BE2C (cell line): ENCODE data around the gene AUP1.

ENCODE experiments used
- DNase-seq: peaks from one replicate; pipeline ENCODE4 v3.0.0-alpha.2; 2020
- H3K27me3 ChIP-seq: fragments of 250-450 bp; sonication (Bioruptor Pico); 2 replicates; pipeline ENCODE4 v1.5.1; 2020; ENCODE audit warnings: mild to moderate bottlenecking
- H3K36me3 ChIP-seq: fragments of 250-450 bp; sonication (Bioruptor Pico); 2 replicates; pipeline ENCODE4 v1.5.1; 2020; ENCODE audit warnings: mild to moderate bottlenecking
- H3K4me1 ChIP-seq: fragments of 250-450 bp; sonication (Bioruptor Pico); 2 replicates; pipeline ENCODE4 v1.5.1; 2020
- H3K4me3 ChIP-seq: 2 replicates; pipeline ENCODE4 v1.5.1; 2011; ENCODE audit warnings: low read depth, low read length
- H3K9me3 ChIP-seq: fragments of 250-450 bp; sonication (Bioruptor Pico); 2 replicates; pipeline ENCODE4 v1.5.1; 2020
- TF ChIP-seq, protein P1 (sequence below): IDR thresholded peaks from 2 replicates; pipeline ENCODE4 v1.5.1; 2012; ENCODE audit warnings: mild to moderate bottlenecking, low read depth, low read length

The AUP1 gene

GRCh38 chr2:74499267-74499939, 30.1 kb downstream of the AUP1 start, which contains the start of gene LBX2:
Gene LBX2 (minus strand): TSS chr2:74499603. CDS start chr2:74499537, 66 bp downstream.
- Histone ChIP-seq H3K9me3 (no peaks in the 10 kb centered on the region), H3K27me3 (no peaks in the 10 kb centered on the region), H3K36me3 (peaks cover 4% of the 10 kb centered on the region), H3K4me1 (peaks cover 5% of the 10 kb centered on the region; the same call in 1 of the 2 replicates), H3K4me3 (peak within 1 kb of the TSS; percentile 61)
- no peak for DNase-seq
- TF ChIP-seq, protein P1, sequence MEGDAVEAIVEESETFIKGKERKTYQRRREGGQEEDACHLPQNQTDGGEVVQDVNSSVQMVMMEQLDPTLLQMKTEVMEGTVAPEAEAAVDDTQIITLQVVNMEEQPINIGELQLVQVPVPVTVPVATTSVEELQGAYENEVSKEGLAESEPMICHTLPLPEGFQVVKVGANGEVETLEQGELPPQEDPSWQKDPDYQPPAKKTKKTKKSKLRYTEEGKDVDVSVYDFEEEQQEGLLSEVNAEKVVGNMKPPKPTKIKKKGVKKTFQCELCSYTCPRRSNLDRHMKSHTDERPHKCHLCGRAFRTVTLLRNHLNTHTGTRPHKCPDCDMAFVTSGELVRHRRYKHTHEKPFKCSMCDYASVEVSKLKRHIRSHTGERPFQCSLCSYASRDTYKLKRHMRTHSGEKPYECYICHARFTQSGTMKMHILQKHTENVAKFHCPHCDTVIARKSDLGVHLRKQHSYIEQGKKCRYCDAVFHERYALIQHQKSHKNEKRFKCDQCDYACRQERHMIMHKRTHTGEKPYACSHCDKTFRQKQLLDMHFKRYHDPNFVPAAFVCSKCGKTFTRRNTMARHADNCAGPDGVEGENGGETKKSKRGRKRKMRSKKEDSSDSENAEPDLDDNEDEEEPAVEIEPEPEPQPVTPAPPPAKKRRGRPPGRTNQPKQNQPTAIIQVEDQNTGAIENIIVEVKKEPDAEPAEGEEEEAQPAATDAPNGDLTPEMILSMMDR: no peak

DNA sequence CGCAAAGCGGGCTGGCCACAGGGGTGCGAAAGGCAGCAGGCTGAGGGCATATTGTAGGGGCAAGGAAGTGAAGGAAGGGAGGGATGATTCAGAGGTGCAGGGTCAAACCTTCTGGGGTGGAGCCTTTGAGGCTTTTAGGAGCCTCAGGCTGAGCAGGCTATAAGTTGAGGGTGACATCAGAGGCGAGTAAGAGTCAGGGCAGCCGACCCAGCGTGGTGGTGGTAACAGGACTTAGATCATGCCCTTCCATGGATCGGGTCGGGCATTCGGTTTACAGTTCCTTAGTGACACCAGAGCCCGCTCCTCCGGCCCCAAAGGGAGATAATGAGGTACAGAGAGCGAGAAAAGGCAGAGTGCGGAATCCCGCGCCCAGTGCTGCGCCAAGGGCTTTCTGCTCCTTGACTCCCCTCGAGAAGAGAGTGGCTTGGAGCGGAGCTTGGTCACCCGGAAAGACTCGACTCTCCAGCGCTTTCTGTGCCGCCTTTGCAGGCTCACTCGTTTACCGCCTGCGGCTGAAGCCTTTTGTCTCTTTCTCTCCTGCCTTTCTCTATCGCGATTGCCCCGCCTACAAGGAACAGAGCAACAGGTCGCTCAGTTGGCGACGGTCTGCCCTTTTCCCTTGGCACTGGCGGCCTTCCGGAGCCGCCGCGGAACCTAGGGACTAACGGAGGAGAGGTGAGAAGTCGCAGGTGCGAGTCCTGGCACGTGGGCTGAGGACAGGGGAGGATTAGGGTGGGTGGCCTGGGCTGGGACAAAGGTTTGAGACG, 30.8 kb downstream of the AUP1 start:
- H3K9me3 ChIP-seq: no peaks in the 10 kb centered on the region
- peaks cover 5% of the 10 kb centered on the region; the same call in 1 of the 2 replicates for H3K4me1 ChIP-seq
- peak overlapping the region; percentile 61 for H3K4me3 ChIP-seq
- TF ChIP-seq, protein P1: no peak
- no peaks in the 10 kb centered on the region for H3K27me3 ChIP-seq
- H3K36me3 ChIP-seq: no peaks in the 10 kb centered on the region; the same call in 1 of the 2 replicates
- peak; percentile 55 for DNase-seq

DNA sequence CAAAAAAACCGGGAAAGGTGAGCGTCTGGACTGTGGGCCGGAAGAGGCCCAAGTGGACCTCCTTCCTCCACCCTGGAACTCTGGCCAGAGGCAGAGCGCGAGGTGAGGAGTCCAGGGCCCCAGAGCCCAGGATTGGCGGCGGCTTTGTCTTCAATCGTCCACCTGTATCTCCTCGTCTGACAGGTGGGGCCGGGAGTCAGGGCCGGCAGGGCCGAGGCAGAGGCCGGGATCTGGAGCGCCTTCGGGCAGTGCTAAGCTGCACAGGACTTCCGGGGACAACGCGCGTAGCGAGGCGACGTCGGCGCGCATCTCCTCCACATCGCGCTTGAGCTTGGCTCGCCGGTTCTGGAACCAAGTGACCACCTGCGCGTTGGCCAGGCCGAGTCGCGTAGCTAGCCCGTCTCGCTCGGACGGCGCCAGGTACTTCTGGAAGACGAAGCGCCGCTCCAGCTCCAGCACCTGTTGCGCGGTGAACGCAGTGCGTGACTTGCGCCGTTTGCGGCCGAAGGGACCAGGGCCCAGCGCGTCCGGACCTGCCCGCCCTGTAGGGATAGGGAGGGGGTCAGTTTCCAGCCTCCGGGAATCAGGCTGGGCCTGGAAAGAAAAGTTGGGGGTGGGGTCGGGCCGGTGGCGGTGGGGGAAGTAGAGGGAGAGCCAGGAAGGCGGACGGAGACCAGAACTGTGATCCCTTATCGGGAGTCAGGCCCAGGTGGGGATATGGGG, 31.6 kb downstream of the AUP1 start:
- Histone ChIP-seq H3K27me3 (no peaks in the 10 kb centered on the region), H3K4me3 (no peak overlapping the region), H3K36me3 (no peaks in the 10 kb centered on the region; the same call in 1 of the 2 replicates), H3K9me3 (no peaks in the 10 kb centered on the region), H3K4me1 (peaks cover 5% of the 10 kb centered on the region; the same call in 1 of the 2 replicates)
- no peak for DNase-seq
- TF ChIP-seq, protein P1: no peak

GRCh38 chr2:74496997-74497776, 32.3 kb downstream of the AUP1 start:
- Histone ChIP-seq H3K36me3 (no peaks in the 10 kb centered on the region), H3K4me1 (peaks cover 5% of the 10 kb centered on the region; the same call in 1 of the 2 replicates), H3K4me3 (no peak overlapping the region), H3K9me3 (no peaks in the 10 kb centered on the region), H3K27me3 (no peaks in the 10 kb centered on the region)
- TF ChIP-seq, protein P1: no peak
- DNase-seq: no peak

- TF ChIP-seq, protein P1: no peak
- H3K27me3 ChIP-seq: no peaks in the 10 kb centered on the region
- H3K9me3 ChIP-seq: no peaks in the 10 kb centered on the region
- H3K4me1 ChIP-seq: no peaks in the 10 kb centered on the region; the same call in 1 of the 2 replicates
- no peak for DNase-seq
- H3K4me3 ChIP-seq: no peak overlapping the region
- no peaks in the 10 kb centered on the region for H3K36me3 ChIP-seq
These were observed 34.1 kb downstream of the AUP1 start for GRCh38 chr2:74495440-74495839.
